HG03342 (cell line): ENCODE data around the gene ELMO1.
A peak's percentile ranks its signal among the peaks of the same experiment; 100 is the strongest.

Experiments
- ATAC-seq: cut with Tn5 transposase; IDR thresholded peaks from one replicate; pipeline ENCODE4 v1.9.1; 2021; ENCODE audit warnings: mild to moderate bottlenecking, moderate library complexity; ENCODE audit not compliant: unreplicated experiment

ELMO1 gene

GRCh38 chr7:37352251-37352880 is 96.3 kb downstream of the ELMO1 start:
- ATAC-seq: no peak

- ATAC-seq: no peak
Measured at GRCh38 chr7:37351716-37352115, 96.9 kb downstream of the ELMO1 start.

- peak; percentile 27 for ATAC-seq
Measured at GRCh38 chr7:37349979-37350590, 98.6 kb downstream of the ELMO1 start.

- no peak for ATAC-seq
Measured at GRCh38 chr7:37348982-37349381, 99.7 kb downstream of the ELMO1 start.

- no peak for ATAC-seq
Measured at GRCh38 chr7:37346761-37347160, 101.9 kb downstream of the ELMO1 start.

GRCh38 chr7:37344886-37345579 is 103.6 kb downstream of the ELMO1 start:
- peak; percentile 28 for ATAC-seq

- peak; percentile 48 for ATAC-seq
Measured at GRCh38 chr7:37342688-37343471, 105.8 kb downstream of the ELMO1 start.

GRCh38 chr7:37342176-37342687 is 106.4 kb downstream of the ELMO1 start:
- no peak for ATAC-seq

GRCh38 chr7:37341033-37341630 is 107.5 kb downstream of the ELMO1 start:
- peak; percentile 36 for ATAC-seq

GRCh38 chr7:37338966-37339365 is 109.7 kb downstream of the ELMO1 start:
- ATAC-seq: no peak

- ATAC-seq: no peak
Measured at GRCh38 chr7:37337522-37337921, 111.1 kb downstream of the ELMO1 start.

GRCh38 chr7:37336259-37336658 is 112.4 kb downstream of the ELMO1 start:
- peak; percentile 91 for ATAC-seq

- ATAC-seq: no peak
Measured at GRCh38 chr7:37333075-37333474, 115.6 kb downstream of the ELMO1 start.

- no peak for ATAC-seq
Measured at GRCh38 chr7:37332243-37333016, 116.2 kb downstream of the ELMO1 start.

GRCh38 chr7:37330775-37331174 is 117.9 kb downstream of the ELMO1 start:
- ATAC-seq: no peak

GRCh38 chr7:37329940-37330339 is 118.7 kb downstream of the ELMO1 start:
- ATAC-seq: no peak

- ATAC-seq: no peak
Measured at GRCh38 chr7:37327288-37327687, 121.4 kb downstream of the ELMO1 start.

- no peak for ATAC-seq
Measured at GRCh38 chr7:37323966-37324365, 124.7 kb downstream of the ELMO1 start.

- no peak for ATAC-seq
Measured at GRCh38 chr7:37322831-37323230, 125.8 kb downstream of the ELMO1 start.

GRCh38 chr7:37320848-37321468 is 127.7 kb downstream of the ELMO1 start:
- no peak for ATAC-seq
